ENCODE data around the gene SLC6A11.

SLC6A11 gene

DNA sequence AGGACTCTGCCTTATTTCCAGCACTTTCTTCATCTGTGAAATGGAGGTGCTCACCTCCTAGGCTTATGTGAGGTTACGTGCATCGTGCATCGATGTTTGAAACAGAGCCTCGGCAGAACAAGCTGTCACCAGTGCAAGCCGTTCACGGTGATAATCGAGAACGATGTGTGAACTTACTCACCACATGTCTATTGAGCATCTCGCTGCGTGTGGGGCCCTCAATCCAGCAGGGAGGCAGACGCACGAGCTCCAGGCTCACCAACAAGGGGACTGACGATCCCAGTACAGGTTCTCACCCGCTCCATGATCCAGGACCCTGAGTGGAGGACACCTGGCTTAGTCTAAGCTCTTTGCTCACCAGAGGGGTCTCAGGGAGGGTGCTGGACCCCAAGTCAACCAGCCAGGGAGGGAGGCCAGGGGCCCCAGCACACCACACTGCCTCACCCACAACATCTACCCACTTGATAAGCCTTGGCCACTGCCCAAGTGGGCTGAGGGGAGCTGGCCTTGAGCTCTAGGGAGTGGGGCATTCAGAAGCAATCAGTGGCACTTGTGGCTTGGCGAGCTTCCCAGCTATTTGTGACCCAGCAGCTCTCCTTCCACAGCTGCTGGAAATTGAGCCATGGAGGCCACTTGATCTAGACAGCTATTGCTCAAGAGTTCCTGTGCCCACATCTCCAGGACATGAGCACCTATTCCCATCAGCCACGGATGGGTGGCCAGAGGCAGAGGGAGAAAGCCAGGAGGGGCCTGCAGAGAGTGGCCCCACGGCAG is 142.1 kb downstream of the SLC6A11 start:
- DNase-seq: no peak

GRCh38 chr3:10960255-10960654 is 144.2 kb downstream of the SLC6A11 start:
- no peak for DNase-seq

DNA sequence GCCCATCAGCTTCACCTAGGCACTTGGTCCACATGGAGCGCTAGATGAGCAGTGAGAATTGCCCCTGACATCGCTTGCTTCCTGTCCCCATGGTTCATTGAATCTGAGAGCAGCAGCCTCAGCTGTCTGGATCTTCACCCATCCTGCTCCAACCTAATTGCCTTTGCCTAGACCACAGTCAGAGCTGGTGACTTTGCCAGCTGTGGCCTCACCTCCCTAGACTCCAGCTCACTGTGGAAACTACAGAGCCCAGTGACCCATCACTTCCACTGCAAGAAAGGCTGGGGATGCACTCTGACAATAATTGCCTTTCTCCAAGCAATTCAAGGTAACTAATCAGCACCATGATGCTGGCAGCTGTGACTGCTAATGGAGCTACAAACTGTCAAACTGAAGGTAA is 145.9 kb downstream of the SLC6A11 start:
- DNase-seq: no peak

DNA sequence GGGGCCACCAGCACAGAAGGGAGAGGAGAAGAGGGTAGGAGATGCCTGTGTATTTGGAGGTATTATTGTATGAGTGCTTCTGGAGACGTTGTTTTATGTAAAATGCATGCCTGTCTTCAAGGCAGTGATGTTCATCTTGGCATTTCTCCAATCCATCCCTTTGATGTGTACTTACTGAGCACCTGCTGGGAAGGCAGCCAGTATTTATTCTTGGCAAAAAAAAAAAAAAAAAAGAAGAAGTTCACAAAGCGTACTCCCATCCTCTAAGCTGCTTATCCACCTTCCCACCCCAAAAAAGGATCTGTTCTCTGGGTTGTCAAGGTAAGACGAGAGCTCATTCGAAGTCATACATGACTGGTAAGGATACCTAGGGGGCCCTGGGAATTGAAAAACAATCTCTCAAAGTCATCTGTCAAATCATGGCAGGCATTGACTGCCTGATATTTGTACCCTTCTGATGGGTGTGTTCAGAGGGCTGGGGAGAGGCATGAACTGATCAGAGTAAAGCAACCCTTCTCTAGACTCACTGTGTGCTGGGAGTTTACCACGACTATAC is 146.5 kb downstream of the SLC6A11 start:
- DNase-seq: no peak

DNA sequence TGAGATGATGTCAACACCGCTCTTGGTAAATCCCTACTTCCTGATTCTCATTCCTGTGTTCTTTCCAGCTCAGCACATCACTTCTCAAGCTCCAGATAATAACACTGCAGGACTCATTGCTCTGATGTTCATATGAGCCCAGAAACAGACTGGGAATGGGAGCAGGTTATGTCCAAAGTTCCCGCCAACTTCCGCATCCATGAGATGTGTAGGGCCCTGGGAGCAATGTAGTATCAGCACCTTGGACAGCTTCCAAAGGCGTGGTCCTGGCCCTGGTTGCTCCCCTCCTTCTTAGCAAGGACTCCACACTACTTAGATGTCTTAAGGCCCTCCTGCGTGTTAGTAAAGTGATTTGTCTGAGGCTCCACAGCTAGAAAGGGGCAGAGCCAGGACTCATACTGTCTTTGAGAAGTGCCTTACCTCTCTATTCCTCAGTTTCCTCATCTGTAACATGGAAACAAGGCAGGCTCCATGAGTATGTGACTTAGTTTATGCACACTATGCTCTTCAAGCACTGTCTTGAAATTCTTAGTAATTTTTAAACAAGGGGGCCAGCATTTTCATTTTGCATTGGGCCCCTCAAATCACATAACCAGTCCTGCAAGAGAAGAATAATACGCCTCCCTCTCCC is 148.6 kb downstream of the SLC6A11 start:
- no peak for DNase-seq

GRCh38 chr3:10968401-10968800 is 152.4 kb downstream of the SLC6A11 start:
- no peak for DNase-seq

DNA sequence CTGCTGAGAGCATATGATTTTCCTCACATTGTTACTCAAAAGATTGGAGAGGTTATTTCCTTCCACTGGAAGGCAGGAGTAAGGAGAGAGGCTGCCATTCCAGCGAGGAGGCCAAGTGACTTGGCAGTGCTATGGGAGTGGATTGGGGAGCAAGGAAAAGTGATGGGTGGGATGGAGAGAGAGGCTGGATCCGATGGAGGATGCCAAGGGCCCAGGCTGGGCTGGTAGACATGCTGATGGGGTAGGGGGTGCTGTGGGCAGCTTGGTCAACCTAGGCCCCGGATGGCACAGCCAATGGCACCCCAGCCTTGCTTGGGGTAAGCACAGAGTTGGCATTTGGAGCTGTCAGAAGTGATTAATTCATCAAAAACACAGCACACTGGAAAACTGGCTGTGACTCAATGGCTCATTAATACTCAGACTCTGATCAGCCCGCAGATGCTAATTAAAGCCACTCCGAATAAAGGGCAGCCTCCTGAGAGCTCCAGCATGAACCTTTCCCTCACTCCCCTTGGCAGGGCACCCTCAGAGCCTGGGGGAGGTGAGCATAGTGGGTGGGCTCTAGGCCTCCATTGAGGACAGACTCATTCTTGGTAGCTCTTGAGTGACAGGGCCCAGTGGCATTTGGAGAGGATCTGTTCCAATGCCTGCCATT is 154.4 kb downstream of the SLC6A11 start:
- DNase-seq: no peak

DNA sequence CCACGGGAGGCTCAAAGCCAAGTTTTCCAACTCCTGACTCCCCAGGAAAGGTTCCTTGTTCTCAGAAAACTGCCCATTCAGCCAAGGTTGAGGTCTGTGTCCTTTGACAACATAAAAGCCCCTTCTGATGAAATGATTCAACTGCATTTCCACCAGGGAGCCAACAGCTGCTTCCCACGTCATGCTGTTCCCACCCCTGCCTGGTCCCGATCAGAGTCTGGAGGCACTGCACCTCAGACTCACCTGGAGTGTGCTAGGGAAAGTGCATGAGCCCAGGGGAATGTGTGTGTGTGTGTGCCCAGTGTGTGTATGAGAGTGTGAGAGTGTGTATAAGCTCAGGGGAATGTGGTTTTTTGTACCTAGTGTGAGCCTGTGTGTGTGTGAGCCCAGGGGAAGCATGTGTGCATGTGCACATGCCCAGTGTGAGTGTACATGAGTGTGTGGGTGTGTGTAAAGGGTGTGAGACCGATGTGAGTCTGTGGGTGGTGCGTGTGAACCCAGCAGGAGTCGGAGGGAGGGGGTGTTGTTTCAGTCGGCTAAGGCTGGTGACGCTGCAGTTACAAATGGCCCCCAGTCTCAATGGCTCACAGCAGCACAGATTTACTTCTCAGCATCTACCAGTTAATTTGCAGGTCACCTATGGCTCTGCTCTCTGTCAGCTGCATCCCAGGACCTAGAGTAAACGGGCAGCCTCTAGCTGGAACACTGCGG is 156.2 kb downstream of the SLC6A11 start:
- DNase-seq: no peak

DNA sequence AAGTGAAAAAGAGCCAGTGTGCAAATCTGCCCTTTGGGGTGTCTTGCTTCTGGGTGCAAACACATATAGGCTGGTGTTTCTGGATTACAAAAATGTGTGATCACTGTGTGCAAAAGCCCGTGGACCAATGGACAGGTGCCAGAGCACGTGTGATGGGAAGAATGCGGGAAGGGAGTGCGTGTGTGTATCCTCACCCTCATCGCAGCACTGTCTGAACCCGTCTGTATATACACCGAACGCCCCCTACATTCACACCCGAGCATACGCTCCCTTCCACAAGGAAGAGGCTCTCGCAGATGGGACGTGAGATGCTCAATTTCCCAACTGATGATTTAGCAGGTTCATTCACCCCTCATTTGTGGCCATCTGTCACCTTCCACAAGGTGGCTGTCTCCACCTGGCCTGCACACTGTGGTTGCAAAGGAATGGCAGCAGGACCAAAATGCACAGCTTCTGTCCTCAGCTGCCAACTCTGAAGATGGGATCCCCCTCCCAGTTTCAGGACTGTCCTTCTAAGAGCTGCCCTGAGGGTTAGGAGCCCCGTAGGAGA is 157.1 kb downstream of the SLC6A11 start:
- DNase-seq: no peak

DNA sequence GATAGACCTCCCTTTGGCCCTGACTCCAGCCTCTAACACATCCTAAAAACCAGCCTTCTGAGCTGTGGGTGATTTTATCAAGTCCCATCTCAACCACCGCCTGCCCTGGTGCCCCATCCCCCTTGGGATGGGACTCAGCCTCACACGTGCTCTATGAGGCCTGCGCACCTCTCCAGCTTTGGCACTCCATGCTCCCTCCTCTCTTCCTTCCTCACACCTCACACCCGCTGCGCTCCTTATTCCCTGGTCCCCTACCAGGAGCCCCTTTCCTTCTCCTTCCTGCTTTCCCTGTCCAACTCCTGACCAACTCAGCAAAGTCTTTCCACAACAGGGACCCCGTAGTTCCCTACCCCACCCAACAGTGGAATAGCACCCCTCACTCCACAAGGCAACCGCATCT is 158.1 kb downstream of the SLC6A11 start:
- DNase-seq: no peak

DNA sequence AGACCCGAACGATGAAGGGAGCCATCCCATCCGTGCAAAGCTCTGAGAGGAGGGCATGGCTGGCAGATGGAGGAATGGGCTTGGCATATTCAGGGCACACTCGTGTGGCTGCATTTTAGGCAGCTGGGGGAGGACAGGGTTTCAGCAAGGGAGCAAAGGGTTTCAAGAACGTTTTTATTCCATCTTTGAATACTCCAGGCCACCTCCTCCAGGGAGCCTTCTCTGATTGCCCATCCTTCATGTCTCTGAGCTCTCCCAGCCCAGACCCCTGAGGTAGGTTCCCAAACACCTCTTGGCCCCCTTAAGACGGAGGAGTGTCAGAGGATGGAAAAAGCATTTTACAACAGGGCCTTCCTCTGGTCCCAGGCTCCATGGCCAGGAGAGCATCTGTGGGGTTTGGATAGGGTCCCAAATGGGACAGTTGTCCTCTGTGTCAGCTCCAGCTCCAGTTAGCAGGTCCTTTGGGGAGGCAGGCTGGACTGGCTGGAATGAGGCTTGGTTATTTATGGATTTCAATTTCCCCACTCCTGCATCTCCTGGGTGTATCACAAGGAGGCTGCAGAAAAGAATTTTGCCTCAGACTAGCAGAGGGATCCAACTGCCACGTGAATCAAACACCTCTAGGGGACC is 158.8 kb downstream of the SLC6A11 start:
- DNase-seq: no peak

GRCh38 chr3:10975695-10976234 is 159.7 kb downstream of the SLC6A11 start:
- DNase-seq: no peak

DNA sequence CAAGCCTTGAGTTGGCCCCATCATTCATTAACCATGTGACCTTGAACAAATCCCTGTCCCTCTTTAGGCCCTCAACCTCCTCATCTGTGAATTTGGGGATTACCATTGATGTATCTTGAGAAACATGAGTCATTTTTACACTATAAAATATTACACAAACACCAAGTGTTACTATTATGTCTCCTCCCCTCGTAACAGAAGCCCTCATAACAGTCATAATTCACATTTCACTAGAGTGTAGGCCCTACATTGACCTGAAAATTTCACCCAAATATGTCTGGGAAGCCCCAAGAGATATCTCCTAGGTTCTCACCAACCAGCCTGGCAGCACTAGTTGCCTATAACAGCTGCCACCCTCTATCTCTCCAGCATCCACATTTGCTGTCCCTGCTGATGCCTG is 160.7 kb downstream of the SLC6A11 start:
- no peak for DNase-seq

DNA sequence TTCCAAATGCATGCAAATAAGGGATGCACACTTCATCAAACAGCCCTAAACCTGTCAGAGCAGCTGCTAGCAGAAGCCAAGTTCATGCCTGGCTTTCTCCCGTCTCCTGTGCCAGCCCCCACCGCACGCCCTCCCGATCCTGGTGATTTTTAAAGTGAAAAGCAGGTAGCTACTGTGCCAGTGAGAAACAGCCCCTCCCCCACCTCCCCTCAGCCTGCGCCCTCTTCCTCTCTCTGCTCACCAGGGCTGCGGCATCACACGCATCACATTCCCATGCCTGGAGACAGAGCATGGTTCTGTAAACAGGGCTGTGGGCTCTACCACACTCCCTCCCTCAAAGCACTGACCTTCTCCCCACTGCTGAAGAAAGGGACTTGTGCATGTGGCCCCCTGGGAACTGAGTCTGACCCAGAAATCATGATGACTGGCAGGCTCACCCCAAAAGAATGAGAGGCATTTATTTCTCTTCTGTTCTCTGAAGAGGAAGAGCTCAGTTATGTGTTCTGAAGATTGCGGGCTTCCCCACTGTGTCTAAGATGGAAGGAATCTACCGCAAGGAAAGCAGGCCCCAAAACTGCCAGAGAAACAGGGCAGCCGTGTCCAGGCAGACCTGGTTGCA is 162.0 kb downstream of the SLC6A11 start:
- no peak for DNase-seq

- DNase-seq: no peak
Measured at GRCh38 chr3:10978956-10979355, 162.9 kb downstream of the SLC6A11 start.

DNA sequence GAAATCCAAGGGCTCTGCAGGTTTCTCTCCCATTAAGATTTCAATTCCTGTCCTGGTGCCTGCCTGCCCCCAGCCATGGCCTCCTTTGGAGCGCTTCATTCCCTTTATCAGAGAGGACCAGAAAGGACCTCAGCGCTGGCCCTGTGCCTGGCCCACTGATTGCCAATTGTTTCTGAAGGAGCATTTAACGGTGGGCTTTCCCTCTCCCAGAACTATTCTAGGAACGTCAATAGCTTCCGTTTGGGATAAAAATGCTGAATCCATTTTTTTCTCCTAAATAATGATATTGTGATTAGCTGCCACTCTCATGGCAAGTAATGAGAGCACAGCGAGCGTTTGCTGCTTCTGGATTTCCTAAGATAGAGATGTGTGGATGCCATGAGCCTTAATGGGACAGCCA is 164.3 kb downstream of the SLC6A11 start:
- no peak for DNase-seq

DNA sequence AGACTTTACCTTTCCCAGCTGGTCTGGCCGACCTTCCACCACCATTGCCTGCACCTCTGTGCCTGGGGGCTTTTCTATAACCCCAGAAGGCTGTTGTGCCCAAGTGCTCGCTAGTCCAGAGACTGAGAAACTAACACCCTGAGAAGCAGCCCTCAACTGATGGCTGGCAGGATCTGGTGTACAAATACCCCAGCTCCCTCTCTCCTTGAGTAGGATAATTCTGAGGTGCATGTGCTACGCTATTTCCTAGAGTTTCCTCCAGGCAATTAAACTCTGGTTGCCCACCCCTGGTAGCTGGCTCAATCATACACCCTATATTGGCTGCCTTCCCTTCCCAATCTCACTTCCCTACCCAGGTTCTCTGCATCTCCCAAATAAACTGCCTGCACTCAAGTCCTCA is 165.0 kb downstream of the SLC6A11 start:
- no peak for DNase-seq

- DNase-seq: no peak
Measured at GRCh38 chr3:10981961-10982360, 165.9 kb downstream of the SLC6A11 start.

GRCh38 chr3:10982782-10983181 is 166.8 kb downstream of the SLC6A11 start:
- DNase-seq: no peak

- peak; percentile 57 for DNase-seq
Measured at GRCh38 chr3:10983219-10983916, 167.3 kb downstream of the SLC6A11 start.

- no peak for DNase-seq
Measured at GRCh38 chr3:10984371-10984896, 168.4 kb downstream of the SLC6A11 start.
